SK-N-SH treated with all-trans-retinoic acid at 6 μM for 48 hours (cell line): ENCODE results near the gene SLC35F3.

Experiments
- CSDC2 ChIP-seq: fragments of 250-450 bp; sonication (Bioruptor Pico); IDR thresholded peaks from 2 replicates; pipeline ENCODE4 v1.5.0; 2020; ENCODE audit warnings: mild to moderate bottlenecking, moderate library complexity
- TF ChIP-seq, protein P1 (sequence below): fragments of 250-450 bp; sonication (Bioruptor Pico); IDR thresholded peaks from 2 replicates; pipeline ENCODE4 v1.5.1; 2020; ENCODE audit warnings: low read depth, mild to moderate bottlenecking, moderate library complexity
- TF ChIP-seq, protein P2 (sequence below): fragments of 250-450 bp; sonication (Bioruptor Pico); IDR thresholded peaks from 2 replicates; pipeline ENCODE4 v1.8.0; 2020; ENCODE audit warnings: mild to moderate bottlenecking, moderate library complexity, borderline replicate concordance

DNA sequence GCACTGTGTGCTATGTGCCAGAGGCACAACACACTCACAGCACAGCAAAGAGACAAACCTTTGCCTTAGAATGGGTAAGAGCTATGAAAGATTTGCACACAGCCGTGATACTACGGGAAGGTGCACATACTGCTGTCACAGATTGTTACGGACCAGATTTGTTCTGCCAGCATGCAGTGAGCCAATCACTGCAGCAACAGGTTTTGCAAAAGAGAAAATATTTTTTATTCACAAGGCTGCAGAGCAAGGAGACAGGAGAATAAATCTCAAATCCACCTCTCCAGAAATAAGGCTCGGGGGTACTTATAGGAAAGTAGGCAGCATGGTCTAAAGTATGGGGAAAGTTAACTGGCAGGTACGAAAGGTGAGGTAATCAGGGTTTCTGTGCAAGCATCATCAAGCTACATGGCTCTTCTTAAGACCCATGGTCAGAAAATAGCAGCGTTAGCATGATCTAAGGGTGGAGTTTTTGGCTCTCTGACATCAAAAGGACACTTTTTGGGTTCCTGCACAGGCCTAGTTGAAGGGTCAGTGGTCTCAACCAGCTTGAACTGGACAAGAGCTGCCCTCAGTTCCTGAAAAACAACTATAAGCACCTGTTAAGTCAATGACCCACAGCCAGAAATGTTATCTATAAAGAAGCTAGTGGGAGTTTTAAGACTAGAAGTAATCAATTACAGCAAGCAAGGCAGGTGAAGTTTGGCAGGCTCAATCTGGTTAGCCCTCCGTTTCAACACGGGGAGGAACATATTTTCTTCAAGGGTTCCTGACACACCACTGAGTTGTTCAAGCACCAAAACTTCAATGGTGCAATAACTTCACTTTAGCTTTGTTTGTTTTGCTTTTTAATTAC lies 186.0 kb downstream of the SLC35F3 start:
- TF ChIP-seq, protein P1, sequence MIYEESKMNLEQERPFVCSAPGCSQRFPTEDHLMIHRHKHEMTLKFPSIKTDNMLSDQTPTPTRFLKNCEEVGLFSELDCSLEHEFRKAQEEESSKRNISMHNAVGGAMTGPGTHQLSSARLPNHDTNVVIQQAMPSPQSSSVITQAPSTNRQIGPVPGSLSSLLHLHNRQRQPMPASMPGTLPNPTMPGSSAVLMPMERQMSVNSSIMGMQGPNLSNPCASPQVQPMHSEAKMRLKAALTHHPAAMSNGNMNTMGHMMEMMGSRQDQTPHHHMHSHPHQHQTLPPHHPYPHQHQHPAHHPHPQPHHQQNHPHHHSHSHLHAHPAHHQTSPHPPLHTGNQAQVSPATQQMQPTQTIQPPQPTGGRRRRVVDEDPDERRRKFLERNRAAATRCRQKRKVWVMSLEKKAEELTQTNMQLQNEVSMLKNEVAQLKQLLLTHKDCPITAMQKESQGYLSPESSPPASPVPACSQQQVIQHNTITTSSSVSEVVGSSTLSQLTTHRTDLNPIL = no peak
- TF ChIP-seq, protein P2, sequence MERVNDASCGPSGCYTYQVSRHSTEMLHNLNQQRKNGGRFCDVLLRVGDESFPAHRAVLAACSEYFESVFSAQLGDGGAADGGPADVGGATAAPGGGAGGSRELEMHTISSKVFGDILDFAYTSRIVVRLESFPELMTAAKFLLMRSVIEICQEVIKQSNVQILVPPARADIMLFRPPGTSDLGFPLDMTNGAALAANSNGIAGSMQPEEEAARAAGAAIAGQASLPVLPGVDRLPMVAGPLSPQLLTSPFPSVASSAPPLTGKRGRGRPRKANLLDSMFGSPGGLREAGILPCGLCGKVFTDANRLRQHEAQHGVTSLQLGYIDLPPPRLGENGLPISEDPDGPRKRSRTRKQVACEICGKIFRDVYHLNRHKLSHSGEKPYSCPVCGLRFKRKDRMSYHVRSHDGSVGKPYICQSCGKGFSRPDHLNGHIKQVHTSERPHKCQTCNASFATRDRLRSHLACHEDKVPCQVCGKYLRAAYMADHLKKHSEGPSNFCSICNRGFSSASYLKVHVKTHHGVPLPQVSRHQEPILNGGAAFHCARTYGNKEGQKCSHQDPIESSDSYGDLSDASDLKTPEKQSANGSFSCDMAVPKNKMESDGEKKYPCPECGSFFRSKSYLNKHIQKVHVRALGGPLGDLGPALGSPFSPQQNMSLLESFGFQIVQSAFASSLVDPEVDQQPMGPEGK = no peak
- no peak for TF ChIP-seq CSDC2 (CRISPR knock-in tag)
